ENCODE measurements around the gene SAG.
A peak's percentile ranks its signal among the peaks of the same experiment; 100 is the strongest.

The SAG gene

DNA sequence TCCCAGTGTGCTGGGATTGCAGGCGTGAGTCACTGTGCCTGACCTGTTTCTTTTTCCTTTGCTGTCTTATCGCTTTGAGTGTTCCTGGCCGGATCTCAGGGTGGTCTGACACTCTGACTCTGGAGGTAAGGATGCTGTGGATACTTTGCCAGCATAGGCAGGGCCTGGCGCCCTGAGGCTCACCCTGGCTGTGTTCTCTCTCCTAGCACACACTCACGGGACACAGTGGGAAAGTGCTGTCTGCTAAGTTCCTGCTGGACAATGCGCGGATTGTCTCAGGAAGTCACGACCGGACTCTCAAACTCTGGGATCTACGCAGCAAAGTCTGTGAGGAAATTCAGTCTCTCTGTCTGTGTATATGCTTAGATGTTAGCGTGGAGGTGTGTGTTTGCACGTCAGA, 18.0 kb upstream of the SAG start:
- no peak for DNase-seq

DNA sequence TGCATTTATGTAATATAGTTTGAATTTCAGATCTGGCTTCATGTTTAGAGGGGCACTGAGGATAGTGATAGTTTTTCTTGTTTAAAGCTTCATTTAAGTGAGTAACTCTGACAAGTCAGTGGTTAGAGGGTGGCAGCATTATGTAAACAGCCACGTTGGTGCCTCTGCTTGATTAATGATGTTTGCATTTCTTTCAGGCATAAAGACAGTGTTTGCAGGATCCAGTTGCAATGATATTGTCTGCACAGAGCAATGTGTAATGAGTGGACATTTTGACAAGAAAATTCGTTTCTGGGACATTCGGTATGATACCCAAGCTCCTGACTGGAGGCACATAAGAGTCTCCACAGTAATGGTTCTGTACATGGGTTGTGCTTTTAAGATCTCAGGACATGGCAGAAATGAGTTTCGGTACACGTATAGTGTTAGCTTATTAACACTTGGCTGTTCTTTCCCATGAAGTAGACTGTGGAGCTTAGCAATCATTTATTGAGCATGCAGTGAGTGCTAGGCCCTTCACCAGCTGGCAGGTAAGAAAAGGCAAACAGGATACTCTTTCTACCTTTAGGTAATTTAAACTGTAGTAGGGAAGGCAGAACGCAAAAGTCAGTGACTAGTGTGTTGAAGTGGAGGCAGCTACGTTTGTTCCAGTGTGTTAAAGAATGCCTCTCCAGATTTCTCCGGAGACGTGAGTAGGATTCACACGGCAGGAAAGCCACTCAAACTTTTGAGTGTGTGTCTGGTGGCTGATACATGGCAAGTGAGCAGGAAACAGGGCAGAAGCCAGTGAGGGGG, 17.4 kb upstream of the SAG start:
- DNase-seq = no peak

DNA sequence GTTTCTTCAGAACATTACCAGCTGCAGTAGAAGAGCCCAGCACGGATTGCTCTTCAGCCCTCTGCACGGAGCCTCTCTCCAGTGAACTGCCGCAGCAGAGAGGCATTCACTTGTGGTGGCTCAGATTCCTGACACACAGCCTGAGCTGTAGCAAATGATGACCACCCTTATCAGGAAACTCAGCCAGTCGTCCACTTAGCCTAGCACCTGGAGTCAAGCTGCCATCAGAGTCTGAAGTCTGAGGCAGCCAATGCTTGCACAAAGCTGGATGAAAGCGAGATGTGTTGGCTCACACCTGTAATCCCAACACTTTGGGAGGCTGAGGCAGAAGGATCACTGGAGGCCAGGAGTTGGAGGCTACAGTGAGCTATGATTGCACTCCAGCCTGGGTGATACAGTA, 11.7 kb upstream of the SAG start:
- no peak for DNase-seq

DNA sequence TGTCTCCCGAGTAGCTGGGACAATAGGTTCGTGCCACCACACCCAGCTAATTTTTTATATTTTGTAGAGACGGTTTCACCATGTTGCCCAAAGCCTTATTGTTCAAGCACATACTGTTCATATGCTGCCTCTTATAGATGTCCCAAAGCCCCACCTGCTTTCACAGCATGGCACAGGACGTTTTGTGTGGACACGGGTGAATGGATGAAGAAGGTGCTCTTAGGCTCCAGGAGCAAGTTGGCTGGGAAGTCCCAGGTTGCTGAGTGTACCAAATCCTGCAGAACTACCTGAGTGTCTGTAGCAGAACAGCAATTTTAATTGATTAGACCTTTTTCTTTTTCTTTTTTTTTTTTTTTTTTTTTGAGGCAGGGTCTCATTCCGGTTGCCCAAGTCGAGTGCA, 10.5 kb upstream of the SAG start:
- no peak for DNase-seq

DNA sequence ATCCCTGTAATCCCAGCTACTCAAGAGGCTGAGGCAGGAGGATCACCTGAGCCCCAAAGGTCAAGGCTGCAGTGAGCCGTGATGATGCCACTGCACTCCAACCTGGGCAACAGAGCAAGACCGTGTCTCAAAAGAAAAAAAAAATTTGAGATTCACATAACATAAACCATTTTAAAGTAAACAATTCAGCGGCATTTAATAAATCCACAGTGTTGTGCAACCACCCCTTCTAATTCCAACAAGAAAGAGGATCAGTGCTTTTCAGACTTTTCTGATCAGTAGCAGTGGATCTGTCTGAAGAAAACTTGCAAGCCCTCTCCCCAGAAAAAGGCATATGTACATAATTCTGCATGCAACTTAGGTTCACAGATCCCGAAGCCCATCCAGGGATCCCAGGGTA, 7.2 kb upstream of the SAG start:
- no peak for DNase-seq

DNA sequence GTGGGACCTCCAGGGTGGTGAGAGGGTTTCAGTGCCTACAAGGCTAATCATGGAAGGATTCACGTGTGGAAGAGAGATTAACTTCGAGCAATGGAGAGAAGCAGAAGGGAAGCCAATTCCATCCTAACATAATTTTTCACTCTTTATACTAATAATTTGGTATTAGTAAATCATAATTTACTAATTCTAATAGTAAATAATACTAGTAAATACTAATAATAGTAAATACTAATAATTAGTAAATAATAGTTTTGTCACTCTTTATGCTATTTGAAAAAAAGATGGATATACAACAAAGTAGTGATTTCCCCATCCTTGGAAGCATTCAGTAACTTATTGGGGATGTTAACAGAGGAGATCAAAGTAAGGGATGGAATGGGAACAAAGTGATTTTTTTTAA, 6.4 kb upstream of the SAG start:
- DNase-seq = no peak

DNA sequence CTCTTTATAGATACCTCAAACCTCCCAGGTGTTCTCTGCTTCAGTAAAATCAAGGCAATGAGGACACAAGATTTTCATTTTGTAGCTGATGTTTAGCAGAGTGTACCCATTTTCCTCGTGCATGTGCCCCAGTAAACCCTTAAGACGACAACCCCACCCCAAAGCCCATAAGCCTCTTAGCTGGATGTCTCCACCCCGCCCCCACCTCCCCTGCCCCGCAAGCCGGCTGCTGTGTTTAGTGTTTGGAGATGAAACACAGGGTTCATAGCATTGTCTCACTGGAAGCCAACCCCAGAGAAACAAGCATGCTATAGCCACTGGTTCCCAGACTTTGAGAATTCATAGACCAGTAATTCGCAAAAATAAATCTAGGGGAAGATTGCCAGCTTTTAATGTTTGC, 5.8 kb upstream of the SAG start:
- no peak for DNase-seq

DNA sequence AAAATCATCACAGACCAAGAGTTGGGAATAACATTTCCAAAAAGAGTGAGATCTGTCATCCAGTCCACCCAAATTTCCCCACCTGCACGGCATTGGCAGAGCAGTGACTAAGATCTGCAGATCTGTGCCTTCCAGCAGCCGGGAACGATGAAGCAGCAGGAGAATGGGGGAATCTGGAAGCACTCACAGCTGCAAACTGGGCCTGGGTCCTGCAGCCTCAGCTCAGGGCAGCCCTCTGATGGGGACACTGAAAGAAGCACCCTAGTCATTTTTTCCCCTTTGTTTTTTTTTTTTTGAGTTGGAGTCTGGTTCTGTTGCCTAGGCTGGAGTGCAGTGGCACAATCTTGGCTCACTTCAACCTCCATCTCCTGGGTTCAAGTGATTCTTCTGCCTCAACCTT, 4.4 kb upstream of the SAG start:
- DNase-seq = no peak

DNA sequence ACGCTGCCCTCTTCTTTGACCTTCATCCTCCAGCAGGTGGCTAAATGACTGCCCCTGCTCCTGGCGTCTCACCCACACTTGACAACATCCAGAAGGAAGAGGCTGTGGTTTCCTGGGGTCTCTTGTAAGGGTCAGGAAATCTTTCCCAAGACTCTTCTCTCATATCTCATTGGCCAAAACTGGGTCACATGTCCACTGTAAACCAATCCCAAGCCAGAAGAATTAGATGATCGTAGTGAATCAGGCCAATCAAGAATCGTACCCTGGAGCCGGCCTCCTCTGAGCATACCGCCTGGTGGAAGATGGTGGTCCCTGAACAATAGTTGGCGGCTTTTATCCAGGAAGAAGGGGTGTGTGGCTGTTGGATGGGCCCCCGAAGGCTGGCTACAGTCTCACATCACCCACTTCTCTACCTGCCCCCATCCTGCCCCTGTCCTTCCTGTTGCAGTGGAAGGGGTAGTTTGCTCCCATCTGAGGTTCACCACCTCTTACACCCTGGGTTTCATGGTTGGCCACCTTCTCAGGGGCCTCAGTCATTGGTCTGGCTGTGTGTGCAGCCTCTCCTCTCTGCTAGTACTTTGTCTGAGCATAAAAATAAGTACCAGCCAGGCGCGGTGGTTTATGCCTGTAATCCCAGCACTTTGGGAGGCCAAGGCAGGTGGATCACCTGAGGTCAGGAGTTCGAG, 3.8 kb downstream of the SAG start:
- no peak for DNase-seq

DNA sequence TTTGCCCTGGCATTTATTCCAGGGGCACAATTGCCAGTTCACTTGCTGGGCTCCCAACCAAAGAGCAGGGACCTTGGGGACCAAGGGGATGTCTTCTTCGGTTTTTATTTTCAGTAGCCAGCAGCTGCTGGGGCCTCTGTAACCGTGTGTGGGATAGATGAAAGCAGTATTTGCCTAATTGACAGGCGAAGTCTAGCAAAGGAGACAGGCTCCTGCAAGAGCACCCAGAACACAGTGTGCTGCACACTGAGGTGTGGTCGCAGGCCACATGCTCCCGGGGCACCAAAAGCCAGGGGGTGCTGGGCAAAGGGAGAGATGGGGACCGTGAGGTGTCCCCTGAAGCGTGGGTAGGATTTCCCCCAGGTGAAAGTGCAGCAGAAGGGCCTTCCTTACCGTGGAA, 5.3 kb downstream of the SAG start:
- no peak for DNase-seq

DNA sequence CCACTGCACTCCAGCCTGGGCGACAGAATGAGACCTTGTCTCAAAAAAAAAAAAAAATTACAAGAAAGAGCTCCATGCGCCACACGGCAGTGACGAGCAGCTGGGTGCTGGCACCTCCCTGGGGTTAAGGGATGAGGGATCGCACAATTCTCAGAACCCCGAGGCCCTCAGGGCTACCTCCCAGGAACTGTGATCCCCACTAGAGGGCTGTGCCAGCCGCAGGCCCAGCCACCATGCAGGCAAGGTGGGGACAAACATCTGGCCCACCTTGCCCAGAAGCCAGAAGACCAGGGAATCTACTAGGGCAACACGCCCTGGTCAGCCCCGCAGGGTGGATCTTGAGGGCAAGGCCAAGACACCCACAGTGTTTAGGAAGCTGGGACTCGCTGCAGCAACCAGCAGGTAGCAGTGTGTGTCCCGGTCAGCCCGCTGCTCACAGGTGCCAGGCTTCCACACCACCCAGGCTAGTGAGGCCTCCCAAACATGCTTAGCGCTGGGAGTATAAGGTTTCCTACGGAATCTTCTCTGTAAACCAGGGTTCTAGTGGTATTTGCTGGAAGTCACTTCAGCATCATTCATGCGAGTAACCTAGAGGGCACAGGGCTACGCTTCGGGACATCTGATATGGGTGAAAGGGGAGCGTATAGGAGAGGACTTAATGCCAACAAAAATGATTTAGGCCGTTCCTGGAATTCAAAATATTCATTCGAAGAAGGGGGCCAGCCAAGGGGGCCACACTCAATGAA, 6.7 kb downstream of the SAG start:
- DNase-seq = no peak

DNA sequence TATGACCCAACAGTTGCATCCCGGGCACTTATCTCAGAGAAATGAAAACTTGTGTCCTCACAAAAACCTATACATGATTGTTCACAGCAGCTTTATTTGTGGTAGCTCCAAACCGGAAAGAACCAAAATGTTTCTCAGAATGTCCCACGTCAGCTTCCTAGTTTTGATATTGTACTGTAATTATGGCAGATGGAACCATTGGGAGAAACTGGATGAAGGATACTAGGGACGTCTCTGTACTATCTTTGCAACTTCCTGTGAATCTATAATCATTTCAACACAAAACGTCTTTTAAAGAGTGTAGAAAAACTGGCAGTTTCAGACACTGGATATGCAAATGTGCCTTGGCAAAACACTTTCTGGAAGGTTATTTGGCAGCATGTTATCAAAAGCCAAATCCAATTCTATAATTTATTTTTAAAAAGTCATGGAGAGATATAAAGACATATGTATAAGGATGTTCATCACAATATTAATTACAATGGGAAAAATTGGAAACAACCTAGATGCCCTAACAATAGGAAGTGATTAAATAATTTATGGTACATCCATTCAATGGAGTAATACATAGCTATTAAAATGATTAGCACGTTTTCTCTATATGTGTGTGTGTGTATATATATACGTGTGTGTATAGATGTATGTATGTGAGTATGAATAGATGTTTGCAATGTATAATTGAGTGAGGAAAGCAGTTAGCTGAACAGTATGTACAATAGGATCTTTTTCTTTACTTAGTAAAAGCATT, 9.8 kb downstream of the SAG start:
- DNase-seq = no peak

DNA sequence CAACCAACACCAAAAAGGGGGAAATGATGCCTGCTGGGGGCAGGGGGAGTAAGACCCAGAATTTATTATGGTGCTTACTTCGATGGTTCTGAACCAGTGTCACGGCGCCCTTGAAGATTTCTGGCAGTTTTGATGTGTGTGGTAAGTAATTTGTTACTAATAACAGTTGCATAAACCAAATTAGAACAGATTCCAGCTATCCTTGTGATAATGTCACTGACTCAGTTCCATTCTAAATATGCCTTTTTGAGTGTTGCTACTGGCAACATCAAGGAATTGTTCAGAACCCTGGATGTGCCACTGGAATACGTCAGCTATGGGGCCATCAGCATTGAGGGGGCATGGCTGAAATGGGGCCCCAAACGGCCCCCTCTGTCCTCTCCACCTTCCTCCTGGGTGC, 11.6 kb downstream of the SAG start:
- no peak for DNase-seq

DNA sequence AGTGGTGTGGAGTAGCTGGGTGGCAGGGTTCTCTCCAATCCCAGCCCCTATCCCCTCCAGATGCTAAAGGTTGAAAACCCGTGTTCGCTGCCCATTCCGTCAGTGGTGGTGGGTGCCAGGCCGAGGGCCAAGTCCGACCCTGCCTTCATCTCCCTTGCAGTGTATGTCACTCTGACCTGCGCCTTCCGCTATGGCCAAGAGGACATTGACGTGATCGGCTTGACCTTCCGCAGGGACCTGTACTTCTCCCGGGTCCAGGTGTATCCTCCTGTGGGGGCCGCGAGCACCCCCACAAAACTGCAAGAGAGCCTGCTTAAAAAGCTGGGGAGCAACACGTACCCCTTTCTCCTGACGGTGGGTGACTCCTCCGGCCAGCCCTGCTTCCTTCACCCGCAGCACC, 12.9 kb downstream of the SAG start:
- DNase-seq = no peak

DNA sequence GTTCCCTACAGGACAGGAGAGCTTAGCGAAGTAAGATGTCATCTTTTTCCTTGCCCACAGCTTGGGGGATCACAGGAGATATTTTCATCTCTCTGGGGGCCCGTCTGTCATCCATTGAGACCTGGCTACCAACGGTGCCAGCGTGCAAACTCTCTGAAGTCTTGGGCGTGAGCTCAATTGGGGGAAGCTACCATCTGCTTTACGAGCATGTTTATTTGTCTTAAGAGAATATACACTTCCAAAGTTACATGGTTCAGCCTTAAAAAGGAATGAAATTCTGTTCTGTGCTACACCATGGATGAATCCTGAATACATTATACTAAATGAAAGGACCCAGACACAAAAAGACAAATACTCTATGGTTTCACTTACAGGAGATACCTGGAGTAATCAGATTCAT, 13.6 kb downstream of the SAG start:
- no peak for DNase-seq

DNA sequence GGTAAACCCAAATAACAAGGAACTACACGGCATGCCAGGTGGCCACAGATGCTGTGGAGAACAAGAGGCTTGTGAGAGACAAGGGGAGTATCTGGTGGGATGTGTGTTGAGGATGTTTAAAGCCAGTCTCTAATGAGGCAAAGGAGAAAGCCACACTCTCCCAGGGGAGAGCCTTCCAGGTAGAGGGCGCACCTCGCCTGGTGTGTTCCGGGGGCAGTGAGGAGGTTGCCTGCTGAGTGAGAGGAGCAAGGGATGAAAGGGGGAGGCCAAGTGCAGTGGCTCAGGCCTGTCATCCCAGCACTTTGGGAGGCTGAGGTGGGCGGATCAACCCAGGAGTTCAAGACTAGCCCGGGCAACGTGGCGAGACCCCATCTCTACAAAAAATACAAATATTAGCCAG, 16.2 kb downstream of the SAG start:
- DNase-seq = no peak

DNA sequence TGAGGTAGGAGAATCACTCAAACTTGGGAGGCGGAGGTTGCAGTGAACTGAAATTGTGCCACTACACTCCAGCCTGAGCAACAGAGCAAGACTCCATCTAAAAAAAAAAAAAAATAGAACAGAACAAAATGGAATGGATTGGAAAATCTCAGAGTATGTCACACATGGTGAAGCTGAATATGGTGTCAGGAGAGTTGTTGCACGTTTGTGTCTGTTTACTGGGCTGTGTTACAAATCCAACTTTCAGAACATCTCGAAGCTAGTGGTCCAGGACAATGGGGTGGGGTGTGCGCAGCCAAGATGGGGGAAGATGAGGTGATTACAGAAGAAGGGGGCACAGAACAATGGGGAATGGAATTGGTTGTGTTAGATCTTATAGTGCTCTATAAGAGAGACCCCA, 17.6 kb downstream of the SAG start:
- DNase-seq = no peak

DNA sequence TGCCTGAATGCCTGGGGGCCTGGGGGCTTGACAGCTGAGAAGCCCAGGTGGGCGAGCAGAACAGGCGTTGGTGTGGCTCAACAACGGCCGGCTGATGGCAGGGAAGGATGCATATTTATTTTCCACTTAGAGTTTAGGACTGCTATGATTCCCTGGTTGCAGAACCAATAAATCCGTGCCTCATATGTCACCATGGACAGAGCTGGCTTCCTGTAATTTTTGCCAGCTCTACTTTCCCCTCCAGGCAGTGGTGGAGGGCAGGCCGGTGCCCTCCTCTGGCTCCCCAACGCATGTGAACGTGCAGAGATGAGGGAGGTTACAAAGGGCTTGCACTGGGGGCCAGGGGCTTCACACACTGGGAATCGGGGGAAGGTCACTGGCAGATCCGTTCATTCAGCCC, 18.2 kb downstream of the SAG start:
- DNase-seq = no peak

DNA sequence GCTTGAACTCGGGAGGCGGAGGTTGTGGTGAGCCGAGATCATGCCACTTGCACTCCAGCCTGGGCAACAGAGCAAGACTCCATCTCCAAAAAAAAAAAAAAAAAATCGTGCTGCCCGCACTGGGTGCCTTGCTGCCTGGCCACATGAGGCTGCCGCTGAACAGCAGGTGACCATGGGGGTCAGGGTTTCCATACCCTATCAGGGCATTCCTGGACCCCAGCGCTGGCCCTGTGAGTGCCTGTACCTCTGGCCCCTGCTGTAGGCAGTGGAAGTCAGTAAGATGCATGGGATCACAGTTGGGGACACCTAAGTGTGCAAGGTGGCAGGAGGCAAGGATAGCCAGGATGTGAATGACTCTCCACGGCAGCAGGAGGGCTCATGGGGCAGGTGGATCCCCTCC, 18.9 kb downstream of the SAG start:
- DNase-seq = no peak

DNA sequence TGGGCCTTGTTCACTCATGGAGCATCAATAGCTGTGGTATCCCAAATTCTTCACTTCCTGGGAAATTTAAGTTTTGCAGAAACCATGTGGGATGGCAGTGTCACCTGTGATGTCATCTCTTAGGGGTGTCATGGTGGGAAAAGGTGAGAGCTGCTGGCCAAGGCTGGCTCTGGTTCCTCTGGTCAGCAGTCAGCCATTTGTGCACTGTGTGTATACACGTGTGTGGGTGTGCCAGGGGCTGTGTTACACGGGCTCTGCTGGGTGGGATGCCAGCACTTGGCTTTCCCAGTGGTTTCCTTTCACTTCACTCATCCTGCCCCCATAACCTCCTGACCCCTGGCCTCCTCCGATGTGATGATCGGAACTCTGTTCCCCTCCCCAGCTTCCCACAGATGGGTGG, 21.3 kb downstream of the SAG start:
- no peak for DNase-seq

DNA sequence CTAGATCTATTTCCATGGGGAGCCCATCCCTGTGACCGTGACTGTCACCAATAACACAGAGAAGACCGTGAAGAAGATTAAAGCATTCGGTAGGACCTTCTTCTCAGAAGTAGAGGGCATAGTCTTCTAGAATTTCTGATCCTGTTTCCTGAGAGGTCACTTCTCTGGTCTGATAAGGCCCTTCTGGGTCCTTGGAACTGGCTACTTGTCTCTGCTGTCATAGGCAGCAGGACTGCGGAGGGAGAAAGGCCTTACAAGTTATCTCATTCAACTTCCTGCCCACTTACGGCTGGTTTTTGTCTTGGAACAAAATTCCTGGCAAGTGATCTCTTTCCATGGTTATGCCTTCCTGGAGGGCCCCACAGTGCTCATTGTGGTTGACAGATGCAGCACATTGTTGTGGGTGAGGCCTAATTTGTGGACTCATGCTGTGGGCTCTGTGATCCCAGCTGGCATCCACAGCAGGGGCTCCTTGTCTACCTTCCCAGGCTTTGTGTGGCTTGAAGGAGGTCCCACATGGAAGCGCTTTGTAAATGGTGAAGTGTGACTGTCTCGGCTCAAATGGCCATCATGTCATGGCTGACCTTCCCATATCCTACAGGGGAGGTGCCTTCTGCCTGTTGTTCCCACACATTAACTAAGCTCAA, 22.0 kb downstream of the SAG start:
- no peak for DNase-seq

DNA sequence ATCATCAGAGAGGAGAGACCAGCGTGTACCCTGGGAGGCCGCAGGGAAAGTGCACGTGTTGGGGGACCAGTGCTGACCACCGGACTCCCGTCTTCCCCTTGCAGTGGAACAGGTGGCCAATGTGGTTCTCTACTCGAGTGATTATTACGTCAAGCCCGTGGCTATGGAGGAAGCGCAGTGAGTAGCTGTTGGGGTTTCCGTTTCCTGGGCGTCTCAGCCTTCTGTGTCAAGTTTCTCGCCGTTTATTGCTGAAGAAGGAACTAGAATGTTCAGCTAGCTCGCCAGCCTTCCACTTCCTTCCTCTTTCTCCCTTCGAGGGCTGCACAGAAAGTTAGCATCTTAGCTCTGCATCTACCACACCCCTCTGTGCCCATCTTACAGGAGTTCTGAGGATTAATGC, 23.9 kb downstream of the SAG start:
- peak; percentile 78 for DNase-seq

DNA sequence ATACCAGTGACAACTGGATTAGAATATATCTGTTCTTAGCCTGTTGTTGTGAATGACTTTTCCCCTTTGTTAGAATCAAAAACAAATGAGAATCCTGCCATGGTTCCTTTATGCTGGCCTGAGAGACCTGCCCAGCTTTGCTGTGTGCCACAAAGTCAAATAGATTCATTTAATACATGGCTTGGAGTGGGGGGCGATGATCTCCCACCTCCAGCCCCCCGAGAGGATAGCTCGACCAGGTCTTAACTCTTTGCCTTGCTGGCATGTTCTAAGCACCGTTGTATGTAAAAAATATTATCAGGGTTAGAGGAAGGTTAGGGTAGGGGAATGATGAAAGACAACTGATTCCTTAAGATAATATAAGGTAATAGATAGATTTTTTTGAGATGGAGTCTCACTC, 24.5 kb downstream of the SAG start:
- DNase-seq = no peak
